Body of pancreas (tissue), 4 donors: ENCODE data around the gene NTN3.

ENCODE experiments used
- POLR2A ChIP-seq, 3 donors: fragments of 450-650 bp; IDR thresholded peaks; one replicate each; pipeline ENCODE4 v1.6.1; 2016; ENCODE audit warnings: antibody characterized with exemption in 3 of 3, mild to moderate bottlenecking in 2 of 3
- TF ChIP-seq, protein P1 (sequence below), 7 experiments: fragments of 450-650 bp in 4 of 7; fragments of 200-600 bp in 3 of 7; sonication (generic) in 3 of 7; IDR thresholded peaks; one replicate each; pipeline ENCODE4 v1.5.1; 2016 to 2019; ENCODE audit warnings: antibody characterized with exemption in 7 of 7

- TF ChIP-seq, protein P1, sequence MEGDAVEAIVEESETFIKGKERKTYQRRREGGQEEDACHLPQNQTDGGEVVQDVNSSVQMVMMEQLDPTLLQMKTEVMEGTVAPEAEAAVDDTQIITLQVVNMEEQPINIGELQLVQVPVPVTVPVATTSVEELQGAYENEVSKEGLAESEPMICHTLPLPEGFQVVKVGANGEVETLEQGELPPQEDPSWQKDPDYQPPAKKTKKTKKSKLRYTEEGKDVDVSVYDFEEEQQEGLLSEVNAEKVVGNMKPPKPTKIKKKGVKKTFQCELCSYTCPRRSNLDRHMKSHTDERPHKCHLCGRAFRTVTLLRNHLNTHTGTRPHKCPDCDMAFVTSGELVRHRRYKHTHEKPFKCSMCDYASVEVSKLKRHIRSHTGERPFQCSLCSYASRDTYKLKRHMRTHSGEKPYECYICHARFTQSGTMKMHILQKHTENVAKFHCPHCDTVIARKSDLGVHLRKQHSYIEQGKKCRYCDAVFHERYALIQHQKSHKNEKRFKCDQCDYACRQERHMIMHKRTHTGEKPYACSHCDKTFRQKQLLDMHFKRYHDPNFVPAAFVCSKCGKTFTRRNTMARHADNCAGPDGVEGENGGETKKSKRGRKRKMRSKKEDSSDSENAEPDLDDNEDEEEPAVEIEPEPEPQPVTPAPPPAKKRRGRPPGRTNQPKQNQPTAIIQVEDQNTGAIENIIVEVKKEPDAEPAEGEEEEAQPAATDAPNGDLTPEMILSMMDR (IDR thresholded peaks at IDR 0.05): no peak
- no peak for TF ChIP-seq POLR2A (IDR thresholded peaks at IDR 0.05)
Observed at GRCh38 chr16:2476741-2477140, 5.6 kb downstream of the NTN3 start.
